CD4-positive, alpha-beta T cell treated with Interleukin-12 subunit alpha and Interleukin-12 subunit beta, for 1 hour (primary cell): ENCODE results near the gene LNX2.

Source experiments
- DNase-seq: peaks from one replicate; pipeline ENCODE4 v3.0.0-alpha.2; 2020

The LNX2 gene

GRCh38 chr13:27549406-27549981 is 70.8 kb downstream of the LNX2 start:
- no peak for DNase-seq

- DNase-seq = no peak
These were observed 78.1 kb downstream of the LNX2 start for GRCh38 chr13:27542220-27542619.

- no peak for DNase-seq
These were observed 78.9 kb downstream of the LNX2 start for GRCh38 chr13:27541386-27541785.

- DNase-seq = no peak
These were observed 83.8 kb downstream of the LNX2 start for GRCh38 chr13:27536361-27537101.

- DNase-seq = no peak
These were observed 84.8 kb downstream of the LNX2 start for GRCh38 chr13:27535546-27535945.

- no peak for DNase-seq
These were observed 85.3 kb downstream of the LNX2 start for GRCh38 chr13:27534981-27535380.

GRCh38 chr13:27534108-27534980 is 86.0 kb downstream of the LNX2 start:
- no peak for DNase-seq

- peak; percentile 48 for DNase-seq
These were observed 87.1 kb downstream of the LNX2 start for GRCh38 chr13:27533155-27533643.

- DNase-seq = no peak
These were observed 91.4 kb downstream of the LNX2 start for GRCh38 chr13:27528908-27529307.

GRCh38 chr13:27526516-27526915 is 93.8 kb downstream of the LNX2 start:
- no peak for DNase-seq

GRCh38 chr13:27524981-27525975 is 95.1 kb downstream of the LNX2 start:
- DNase-seq = no peak

- no peak for DNase-seq
These were observed 96.8 kb downstream of the LNX2 start for GRCh38 chr13:27523346-27524073.

GRCh38 chr13:27522847-27523246 is 97.5 kb downstream of the LNX2 start:
- no peak for DNase-seq

- no peak for DNase-seq
These were observed 104.2 kb downstream of the LNX2 start for GRCh38 chr13:27516103-27516502.

- no peak for DNase-seq
These were observed 110.2 kb downstream of the LNX2 start for GRCh38 chr13:27510082-27510481.

GRCh38 chr13:27508802-27509201 is 111.5 kb downstream of the LNX2 start:
- no peak for DNase-seq

- DNase-seq = no peak
These were observed 114.5 kb downstream of the LNX2 start for GRCh38 chr13:27505792-27506191.

- DNase-seq = no peak
These were observed 115.5 kb downstream of the LNX2 start for GRCh38 chr13:27504868-27505194.

- no peak for DNase-seq
These were observed 116.0 kb downstream of the LNX2 start for GRCh38 chr13:27504128-27504867.

- no peak for DNase-seq
These were observed 119.4 kb downstream of the LNX2 start for GRCh38 chr13:27500806-27501534.
